K562 (cell line): ENCODE data around the gene CCDC85B. TPM values are rescaled to one million over a fixed set of nuclear protein-coding genes. Genes with fewer than 3 reads are reported as not detected.

Experiments
- ARNT ChIP-seq, 2 experiments: fragments of 450-650 bp; IDR thresholded peaks; 2 replicates each; pipeline ENCODE4 v1.6.1; 2016; ENCODE audit warnings: mild to moderate bottlenecking in 1 of 2
- CHD4 ChIP-seq: fragments of 200-600 bp; sonication (generic); IDR thresholded peaks from 3 replicates; pipeline ENCODE4 v1.6.1; 2012; ENCODE audit warnings: low read depth, mild to moderate bottlenecking, mixed read lengths, low read length, inconsistent platforms; ENCODE audit not compliant: insufficient read depth, insufficient replicate concordance, poor library complexity, severe bottlenecking
- E2F4 ChIP-seq: sonication (generic); formaldehyde crosslinking; IDR thresholded peaks from 2 replicates; pipeline ENCODE4 v1.8.0; 2022; ENCODE audit warnings: mild to moderate bottlenecking, low read depth, missing genetic modification reagents
- HMBOX1 ChIP-seq: sonication (generic); IDR thresholded peaks from 2 replicates; pipeline ENCODE4 v1.6.1; 2016
- MAFG ChIP-seq: fragments of 450-650 bp; conservative IDR thresholded peaks from 2 replicates; pipeline ENCODE4 v1.6.1; 2016; ENCODE audit warnings: missing genetic modification characterization, missing compliant biosample characterization
- RB1 ChIP-seq: fragments of 450-650 bp; IDR thresholded peaks from 2 replicates; pipeline ENCODE4 v1.6.1; 2017; ENCODE audit warnings: low read depth, mild to moderate bottlenecking
- RERE ChIP-seq: sonication (generic); formaldehyde crosslinking; IDR thresholded peaks from 2 replicates; pipeline ENCODE4 v1.8.0; 2023; ENCODE audit warnings: missing genetic modification reagents, mild to moderate bottlenecking, borderline replicate concordance
- SMAD1 ChIP-seq: fragments of 150-350 bp; IDR thresholded peaks from 2 replicates; pipeline ENCODE4 v1.6.1; 2014; ENCODE audit warnings: low read length, low read depth; ENCODE audit not compliant: partially characterized antibody
- SMAD3 ChIP-seq: fragments of 450-650 bp; formaldehyde crosslinking; conservative IDR thresholded peaks from 2 replicates; pipeline ENCODE4 v1.4.0; 2020; ENCODE audit warnings: mild to moderate bottlenecking
- USF1 ChIP-seq: sonication (generic); formaldehyde crosslinking; IDR thresholded peaks from 2 replicates; pipeline ENCODE4 v1.9.0; 2022; ENCODE audit warnings: mild to moderate bottlenecking, missing genetic modification reagents
- ZMIZ1 ChIP-seq, 2 experiments: fragments of 150-350 bp in 1 of 2; IDR thresholded peaks; 2 replicates each; pipeline ENCODE4 v1.6.1; 2012 to 2016; ENCODE audit warnings: low read depth in 2 of 2, low read length in 2 of 2, mild to moderate bottlenecking in 1 of 2, moderate library complexity in 1 of 2
- ZNF253 ChIP-seq: fragments of 250-450 bp; sonication (Bioruptor Pico); conservative IDR thresholded peaks from 2 replicates; pipeline ENCODE4 v1.6.1; 2021; ENCODE audit warnings: mild to moderate bottlenecking
- polyA plus RNA-seq, 8 experiments: library from polyadenylated mRNA; depleted of rRNA in 4 of 8; stranded (reverse) in 5 of 8; unstranded in 3 of 8; fragments of >200 nt; fragmentation: Nextera tagmentation in 2 of 8; fragmentation: Illumina TruSeq in 1 of 8; extraction: Ambion mirVana in 2 of 8; extraction: Trizol in 1 of 8; gene quantifications; 2 replicates each; pipeline versions ENCODE4 v1.2.1 to v1.2.3, GENCODE V29; 2011 to 2014; ENCODE audit warnings: inconsistent platforms in 1 of 8, missing spikeins in 1 of 8
- total RNA-seq, 7 experiments: library from RNA; depleted of rRNA in 6 of 7; stranded (reverse); fragments of >200 nt in 6 of 7; fragmentation: Illumina TruSeq in 2 of 7; extraction: Trizol in 2 of 7; gene quantifications; 2 replicates each; pipeline versions ENCODE4 v1.2.1 to v1.2.3, GENCODE V29; 2011 to 2021; ENCODE audit warnings: low replicate concordance in 1 of 7

CCDC85B gene
- total and polyA plus RNA-seq, 9 of the 15 experiments (the other 6 are each of a cell fraction or from before 2014, with no cell fraction given): 0.14 to 138 (median 6.2) TPM

GRCh38 chr11:65899356-65900124 lies 9.1 kb downstream of the CCDC85B start (continued):
- TF ChIP-seq ARNT (IDR thresholded peaks at IDR 0.05): no peak
- TF ChIP-seq SMAD3 (CRISPR knock-in tag): peak; percentile 75; the same call in 1 of the 2 replicates
- TF ChIP-seq USF1 (CRISPR knock-in tag): peak; percentile 76
- no peak for TF ChIP-seq ZNF253 (CRISPR knock-in tag)
- TF ChIP-seq ZMIZ1 (IDR thresholded peaks at IDR 0.05; ENCODE audit: low read depth in 2 of 2, low read length in 2 of 2): no peak; a peak in 1 of 4 replicates
- TF ChIP-seq RB1: no peak; the same call in 1 of the 2 replicates
- peak; percentile 86 for TF ChIP-seq MAFG (tag)
- TF ChIP-seq CHD4: no peak
- peak; percentile 85; the same call in 1 of the 2 replicates for TF ChIP-seq RERE (CRISPR knock-in tag)
- TF ChIP-seq HMBOX1: no peak
- TF ChIP-seq E2F4 (CRISPR knock-in tag): no peak
- TF ChIP-seq SMAD1: no peak
